ENCODE measurements around the gene ZNF275.

ZNF275 gene

GRCh38 chrX:153347530-153347929 lies 13.6 kb downstream of the ZNF275 start:
- Histone ChIP-seq H3K27me3 (ENCODE audit: insufficient read depth, low read depth, severe bottlenecking) (peaks cover 5% of the 10 kb centered on the region), H3K9me3 (ENCODE audit: severe bottlenecking) (no peaks in the 10 kb centered on the region), H3K36me3 (peaks cover 35% of the 10 kb centered on the region), H3K4me3 (ENCODE audit: low read depth, low read length) (no peak overlapping the region), H3K27ac (no peak overlapping the region)
- TF ChIP-seq, protein P1, sequence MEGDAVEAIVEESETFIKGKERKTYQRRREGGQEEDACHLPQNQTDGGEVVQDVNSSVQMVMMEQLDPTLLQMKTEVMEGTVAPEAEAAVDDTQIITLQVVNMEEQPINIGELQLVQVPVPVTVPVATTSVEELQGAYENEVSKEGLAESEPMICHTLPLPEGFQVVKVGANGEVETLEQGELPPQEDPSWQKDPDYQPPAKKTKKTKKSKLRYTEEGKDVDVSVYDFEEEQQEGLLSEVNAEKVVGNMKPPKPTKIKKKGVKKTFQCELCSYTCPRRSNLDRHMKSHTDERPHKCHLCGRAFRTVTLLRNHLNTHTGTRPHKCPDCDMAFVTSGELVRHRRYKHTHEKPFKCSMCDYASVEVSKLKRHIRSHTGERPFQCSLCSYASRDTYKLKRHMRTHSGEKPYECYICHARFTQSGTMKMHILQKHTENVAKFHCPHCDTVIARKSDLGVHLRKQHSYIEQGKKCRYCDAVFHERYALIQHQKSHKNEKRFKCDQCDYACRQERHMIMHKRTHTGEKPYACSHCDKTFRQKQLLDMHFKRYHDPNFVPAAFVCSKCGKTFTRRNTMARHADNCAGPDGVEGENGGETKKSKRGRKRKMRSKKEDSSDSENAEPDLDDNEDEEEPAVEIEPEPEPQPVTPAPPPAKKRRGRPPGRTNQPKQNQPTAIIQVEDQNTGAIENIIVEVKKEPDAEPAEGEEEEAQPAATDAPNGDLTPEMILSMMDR (IDR thresholded peaks at IDR 0.05; ENCODE audit: low read depth, low read length), result no peak
- DNase-seq, result no peak

DNA sequence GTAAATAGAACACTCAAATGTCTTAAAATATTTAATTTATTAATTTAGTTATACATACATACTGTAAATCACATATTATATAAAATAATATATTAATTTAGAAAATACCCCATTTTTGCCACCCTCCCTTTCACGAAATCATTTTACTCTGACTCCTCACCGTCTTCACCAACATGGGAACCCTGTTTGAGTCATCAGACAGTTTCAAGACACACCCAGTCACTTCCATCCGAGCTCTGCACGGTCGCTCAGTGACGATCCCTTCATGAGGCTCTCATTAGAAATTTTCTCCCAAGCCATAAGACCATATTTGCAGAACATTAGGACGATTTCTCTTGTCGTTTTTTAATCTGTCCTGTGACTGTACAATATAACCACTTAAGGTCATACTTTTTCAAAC lies 14.5 kb downstream of the ZNF275 start:
- Histone ChIP-seq H3K9me3 (ENCODE audit: severe bottlenecking) (no peaks in the 10 kb centered on the region), H3K36me3 (peaks cover 35% of the 10 kb centered on the region)
- TF ChIP-seq, protein P1 (IDR thresholded peaks at IDR 0.05; ENCODE audit: low read depth, low read length), result no peak

DNA sequence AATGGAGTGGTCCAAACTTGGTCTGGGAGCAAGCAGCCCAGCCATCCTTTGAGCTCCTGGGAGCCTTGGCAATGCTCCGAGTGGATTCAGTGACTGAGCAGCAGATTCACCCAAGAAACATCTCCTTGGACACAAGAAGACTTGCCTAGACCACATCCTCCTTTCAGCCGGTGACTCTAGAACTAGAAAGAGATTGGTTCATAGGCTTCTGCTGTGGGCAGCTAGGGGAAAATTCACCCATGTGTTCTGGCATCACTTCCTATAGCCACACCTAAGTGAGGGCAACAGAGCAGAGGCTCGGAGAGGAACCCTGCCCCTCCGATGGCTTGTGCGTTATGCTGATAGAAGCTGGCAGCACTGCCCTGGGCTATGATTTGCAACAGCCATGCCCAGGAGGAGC lies 16.0 kb downstream of the ZNF275 start:
- Histone ChIP-seq H3K36me3 (peaks cover 30% of the 10 kb centered on the region), H3K27ac (no peak overlapping the region), H3K27me3 (ENCODE audit: insufficient read depth, low read depth, severe bottlenecking) (peaks cover 15% of the 10 kb centered on the region), H3K4me3 (ENCODE audit: low read depth, low read length) (no peak overlapping the region), H3K9me3 (ENCODE audit: severe bottlenecking) (no peaks in the 10 kb centered on the region)
- TF ChIP-seq, protein P1 (IDR thresholded peaks at IDR 0.05; ENCODE audit: low read depth, low read length), result no peak
- no peak for DNase-seq

More for the DNA sequence above, 14.5 kb downstream of the ZNF275 start:
- DNase-seq, result no peak
- H3K27ac ChIP-seq, result no peak overlapping the region
- no peak overlapping the region for H3K4me3 ChIP-seq (ENCODE audit: low read depth, low read length)
- peaks cover 7% of the 10 kb centered on the region for H3K27me3 ChIP-seq (ENCODE audit: insufficient read depth, low read depth, severe bottlenecking)

DNA sequence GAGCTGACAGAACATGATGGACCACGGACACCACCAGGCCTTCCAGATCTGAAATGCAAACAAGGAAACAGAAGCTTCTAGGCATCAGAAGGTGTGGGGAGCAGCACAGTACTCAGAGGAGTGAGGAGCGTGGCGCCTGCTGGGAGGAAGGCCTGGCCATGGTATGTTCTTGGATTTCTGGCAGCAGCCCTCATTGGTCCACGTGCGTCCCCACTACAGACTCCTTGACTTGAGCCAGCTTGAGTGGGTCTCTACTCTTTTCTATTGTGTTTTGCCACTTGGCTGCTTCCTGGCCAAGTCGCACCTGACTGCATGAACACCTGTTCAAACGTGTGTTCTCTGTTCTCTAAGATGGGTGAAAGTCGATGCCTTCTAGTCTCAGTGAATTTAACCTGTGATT lies 18.0 kb downstream of the ZNF275 start:
- TF ChIP-seq, protein P1 (IDR thresholded peaks at IDR 0.05; ENCODE audit: low read depth, low read length), result no peak
- peaks cover 5% of the 10 kb centered on the region for H3K9me3 ChIP-seq (ENCODE audit: severe bottlenecking)
- H3K4me3 ChIP-seq (ENCODE audit: low read depth, low read length), result no peak overlapping the region
- H3K36me3 ChIP-seq, result peaks cover 24% of the 10 kb centered on the region
- peaks cover 32% of the 10 kb centered on the region for H3K27me3 ChIP-seq (ENCODE audit: insufficient read depth, low read depth, severe bottlenecking)
- no peak for DNase-seq
- H3K27ac ChIP-seq, result no peak overlapping the region

DNA sequence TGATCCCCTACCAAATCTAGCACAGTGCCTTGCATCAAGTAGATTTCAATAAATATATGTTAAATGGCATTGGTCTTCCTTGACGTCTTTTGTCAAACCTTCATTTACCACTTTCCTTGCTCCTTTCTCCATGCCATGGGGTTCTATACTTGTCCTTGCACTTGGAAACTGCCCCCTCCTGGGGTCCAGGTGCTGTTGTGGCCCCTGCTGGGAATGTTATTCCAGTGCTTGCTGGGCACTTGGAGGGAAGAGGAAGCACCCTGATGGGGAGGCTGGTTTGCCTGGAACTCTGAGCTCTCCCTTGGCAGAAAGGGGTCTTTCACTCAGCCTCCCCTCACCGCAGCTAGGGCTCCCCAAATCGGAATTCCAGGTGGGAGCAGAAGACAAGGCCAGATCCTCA lies 18.9 kb downstream of the ZNF275 start:
- no peak for DNase-seq
- Histone ChIP-seq H3K4me3 (ENCODE audit: low read depth, low read length) (no peak overlapping the region), H3K9me3 (ENCODE audit: severe bottlenecking) (peaks cover 11% of the 10 kb centered on the region), H3K36me3 (peaks cover 18% of the 10 kb centered on the region), H3K27me3 (ENCODE audit: insufficient read depth, low read depth, severe bottlenecking) (peaks cover 35% of the 10 kb centered on the region), H3K27ac (no peak overlapping the region)
- TF ChIP-seq, protein P1 (IDR thresholded peaks at IDR 0.05; ENCODE audit: low read depth, low read length), result no peak

DNA sequence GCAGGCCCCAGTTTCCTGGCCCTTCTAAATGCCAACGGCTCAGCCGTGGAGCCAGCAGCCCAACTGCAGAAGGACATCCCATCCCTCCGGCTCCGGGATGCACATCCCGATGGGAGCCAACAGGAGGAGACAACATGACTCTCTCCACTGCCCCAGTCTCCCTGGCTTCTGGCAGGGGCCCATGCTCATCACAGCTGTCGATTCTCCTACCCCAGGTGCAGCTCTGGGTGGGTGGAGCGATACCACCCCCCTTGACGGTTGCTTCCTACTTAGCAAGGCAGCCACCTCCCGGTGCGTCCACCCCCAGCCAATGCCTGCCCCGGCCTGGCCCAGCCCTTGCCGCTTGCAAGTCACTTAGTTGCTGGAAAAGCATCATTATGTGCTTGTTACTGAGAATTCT lies 19.5 kb downstream of the ZNF275 start:
- no peak for DNase-seq
- Histone ChIP-seq H3K9me3 (ENCODE audit: severe bottlenecking) (peaks cover 17% of the 10 kb centered on the region), H3K4me3 (ENCODE audit: low read depth, low read length) (no peak overlapping the region), H3K36me3 (peaks cover 14% of the 10 kb centered on the region), H3K27me3 (ENCODE audit: insufficient read depth, low read depth, severe bottlenecking) (peaks cover 31% of the 10 kb centered on the region), H3K27ac (no peak overlapping the region)
- TF ChIP-seq, protein P1 (IDR thresholded peaks at IDR 0.05; ENCODE audit: low read depth, low read length), result 0 out of 2 replicates have a peak, but pooled peaks have one; percentile 30

All from WERI-Rb-1 (cell line).